PC-3 (cell line): Measurements from ENCODE around the gene OR2J3. TPM values are rescaled to one million over a fixed set of nuclear protein-coding genes. Genes with fewer than 3 reads are reported as not detected.

Experiments used
- ATAC-seq: fragments of 200-7000 bp; cut with Tn5 transposase; 2 replicates; pipeline ENCODE4 v1.9.1; 2020; ENCODE audit warnings: mild to moderate bottlenecking, moderate library complexity
- BruUV-seq: library from RNA; stranded (reverse); fragments of 400-500 nt; replicated peaks from 2 replicates; lab custom pipeline; 2021; lab: Mats Ljungman, UMichigan
- CTCF ChIA-PET: fragments of 300-600 bp; sonication (Branson Sonifier 250); formaldehyde crosslinking; loops from one replicate; lab custom pipeline; 2022; ENCODE audit warnings: antibody characterized with exemption; lab: Charles Lee
- POLR2A ChIA-PET: fragments of 300-600 bp; sonication (Branson Sonifier 250); formaldehyde crosslinking; loops from one replicate; lab custom pipeline; 2022; ENCODE audit warnings: antibody characterized with exemption; ENCODE audit not compliant: unreplicated experiment; lab: Charles Lee
- DNase-seq: peaks from one replicate; pipeline ENCODE4 v3.0.0-alpha.2; 2015
- H2AFZ ChIP-seq: fragments of 300-600 bp; sonication (generic); 2 replicates; pipeline ENCODE4 v1.6.0; 2016; ENCODE audit warnings: antibody characterized with exemption, low read length
- H3F3A ChIP-seq: fragments of 300-600 bp; sonication (generic); one replicate; pipeline ENCODE4 v1.6.0; 2017; ENCODE audit warnings: antibody characterized with exemption, low read length, control low read depth, mild to moderate bottlenecking; ENCODE audit not compliant: unreplicated experiment
- H3K27ac ChIP-seq: fragments of 300-600 bp; sonication (generic); 2 replicates; pipeline ENCODE4 v1.5.1; 2016; ENCODE audit warnings: mild to moderate bottlenecking, low read length
- H3K27me3 ChIP-seq: fragments of 300-600 bp; sonication (generic); 2 replicates; pipeline ENCODE4 v1.6.1; 2016; ENCODE audit warnings: low read length, mixed read lengths
- H3K36me3 ChIP-seq: fragments of 300-600 bp; sonication (generic); 2 replicates; pipeline ENCODE4 v1.6.1; 2016; ENCODE audit warnings: low read depth, mixed run types, low read length, mixed read lengths
- H3K4me1 ChIP-seq: fragments of 300-600 bp; sonication (generic); 2 replicates; pipeline ENCODE4 v1.5.1; 2016; ENCODE audit warnings: low read length; ENCODE audit not compliant: insufficient read depth
- H3K4me2 ChIP-seq: fragments of 300-600 bp; sonication (generic); 2 replicates; pipeline ENCODE4 v1.6.0; 2016; ENCODE audit warnings: low read length
- H3K4me3 ChIP-seq: fragments of 300-600 bp; sonication (generic); 2 replicates; pipeline ENCODE4 v1.5.1; 2016; ENCODE audit warnings: mild to moderate bottlenecking, low read length, mixed read lengths
- H3K79me2 ChIP-seq: fragments of 300-600 bp; sonication (generic); 2 replicates; pipeline ENCODE4 v1.6.1; 2017; ENCODE audit warnings: low read length, mixed read lengths
- H3K9ac ChIP-seq: fragments of 300-600 bp; sonication (generic); 2 replicates; pipeline ENCODE4 v1.6.0; 2016; ENCODE audit warnings: mild to moderate bottlenecking, low read length
- H3K9me2 ChIP-seq: fragments of 300-600 bp; sonication (generic); replicated peaks from 2 replicates; pipeline ENCODE4 v1.6.1; 2016; ENCODE audit warnings: mixed run types, low read length, mixed read lengths
- H3K9me3 ChIP-seq: fragments of 300-600 bp; sonication (generic); 2 replicates; pipeline ENCODE4 v1.6.1; 2016; ENCODE audit warnings: low read length, mixed read lengths
- H4K20me1 ChIP-seq: fragments of 300-600 bp; sonication (generic); 2 replicates; pipeline ENCODE4 v1.6.1; 2016; ENCODE audit warnings: low read length, mixed read lengths
- CTCF ChIP-seq: fragments of 300-600 bp; sonication (generic); conservative IDR thresholded peaks from 2 replicates; pipeline ENCODE4 v1.5.1; 2017; ENCODE audit warnings: antibody characterized with exemption, low read depth, mild to moderate bottlenecking, low read length
- EZH2 ChIP-seq: fragments of 300-600 bp; sonication (generic); IDR thresholded peaks from one replicate; pipeline ENCODE4 v1.6.1; 2017; ENCODE audit warnings: antibody characterized with exemption, mild to moderate bottlenecking, low read length; ENCODE audit not compliant: unreplicated experiment
- EZH2phosphoT487 ChIP-seq: fragments of 300-600 bp; sonication (generic); IDR thresholded peaks from 2 replicates; pipeline ENCODE4 v1.6.1; 2018; ENCODE audit warnings: mild to moderate bottlenecking, antibody characterized with exemption, low read length, borderline replicate concordance
- intact Hi-C: fragments of 100-400 bp; cut with micrococcal nuclease; formaldehyde crosslinking; loops from 2 replicates; pipeline ENCODE4 v1.9.0; 2023
- total RNA-seq: library from RNA; depleted of rRNA; stranded (reverse); fragments of >200 nt; gene quantifications from 2 replicates; pipeline ENCODE4 v1.2.3, GENCODE V29; 2014

The OR2J3 gene
- total RNA-seq, 1 experiment from 2014 or later = not detected

DNA sequence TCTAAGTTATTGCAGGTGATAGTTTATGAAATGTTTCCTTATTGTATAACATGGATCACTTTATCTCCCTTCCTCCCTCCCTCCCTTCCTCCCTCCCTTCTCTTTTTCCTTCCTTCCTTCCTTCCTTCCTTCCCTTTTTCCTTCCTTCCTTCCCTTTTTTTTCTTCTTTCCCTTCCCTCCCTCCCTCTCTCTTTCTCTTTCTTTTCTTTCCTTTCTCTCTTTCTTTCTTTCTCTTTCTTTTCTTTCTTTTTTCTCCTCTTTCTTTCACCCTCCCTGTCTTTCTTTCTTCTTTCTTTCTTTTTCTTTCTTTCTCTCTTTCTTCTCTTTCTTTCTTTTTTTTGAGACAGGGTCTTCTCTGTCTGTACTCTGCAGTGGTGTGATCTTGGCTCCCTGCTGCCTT lies 26.5 kb upstream of the OR2J3 start:
- Histone ChIP-seq H2AFZ (no peak overlapping the region), H3K9ac (no peak overlapping the region), H3K27ac (no peak overlapping the region), H3K9me2 (0 out of 2 replicates have a peak, but pooled peaks cover 5% of the 10 kb centered on the region), H3F3A (no peaks in the 10 kb centered on the region), H4K20me1 (no peaks in the 10 kb centered on the region), H3K36me3 (no peaks in the 10 kb centered on the region), H3K4me3 (no peak overlapping the region), H3K79me2 (no peaks in the 10 kb centered on the region), H3K27me3 (peaks cover 28% of the 10 kb centered on the region), H3K9me3 (no peaks in the 10 kb centered on the region), H3K4me1 (no peaks in the 10 kb centered on the region), H3K4me2 (no peak overlapping the region)
- ChIA-PET CTCF (no interaction called here), POLR2A (no interaction called here)
- intact Hi-C loops = no loop called here
- ATAC-seq = no peak
- TF ChIP-seq CTCF = no peak
- TF ChIP-seq EZH2 = no peak
- no peak for TF ChIP-seq EZH2phosphoT487
- no TSS peak for BruUV-seq
- DNase-seq = no peak

- ATAC-seq = no peak
- intact Hi-C loops = no loop called here
- Histone ChIP-seq H3K9me2 (0 out of 2 replicates have a peak, but pooled peaks cover 5% of the 10 kb centered on the region), H4K20me1 (no peaks in the 10 kb centered on the region), H3K27me3 (peaks cover 33% of the 10 kb centered on the region), H3K36me3 (no peaks in the 10 kb centered on the region), H3K4me1 (no peaks in the 10 kb centered on the region), H3K9me3 (no peaks in the 10 kb centered on the region), H3F3A (no peaks in the 10 kb centered on the region), H3K79me2 (no peaks in the 10 kb centered on the region), H3K9ac (no peak overlapping the region), H3K4me2 (no peak overlapping the region), H2AFZ (no peak overlapping the region), H3K4me3 (no peak overlapping the region), H3K27ac (no peak overlapping the region)
- no peak for TF ChIP-seq EZH2
- TF ChIP-seq CTCF = no peak
- no peak for TF ChIP-seq EZH2phosphoT487
- no TSS peak for BruUV-seq
- POLR2A ChIA-PET = no interaction called here
- CTCF ChIA-PET = no interaction called here
- DNase-seq = no peak
Observed at GRCh38 chr6:29082457-29082856, 25.4 kb upstream of the OR2J3 start.

DNA sequence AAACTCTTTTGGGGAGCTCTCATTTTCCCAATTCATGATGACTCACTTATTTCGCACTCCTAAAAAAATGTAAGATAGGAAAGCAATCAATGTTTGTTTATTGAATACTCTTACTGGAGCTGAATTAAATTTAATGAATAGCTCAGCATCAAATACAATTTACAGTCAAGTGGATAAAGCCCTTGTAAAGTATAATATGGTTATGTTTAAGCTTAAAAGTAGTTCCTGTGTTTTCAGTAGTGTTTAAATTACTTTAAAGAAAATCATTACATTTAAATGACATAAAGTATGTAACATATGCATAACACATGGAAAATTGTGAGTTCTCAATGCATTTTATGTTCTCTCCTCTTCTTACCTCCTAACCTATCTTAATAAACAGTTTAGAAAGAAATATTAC lies 20.6 kb upstream of the OR2J3 start, which contains the start of gene OR2B3:
Gene OR2B3, minus strand, starts transcription at position 101 of the 400 bp plus-strand sequence. Its CDS starts 65 bp downstream, at position 36.
- no peak within 1 kb of the TSS for H2AFZ ChIP-seq
- POLR2A ChIA-PET = no interaction called here
- no peaks in the 10 kb centered on the region for H3K4me1 ChIP-seq
- 0 out of 2 replicates have a peak, but pooled peaks cover 5% of the 10 kb centered on the region for H3K9me2 ChIP-seq
- BruUV-seq = no TSS peak
- no peak within 1 kb of the TSS for H3K27ac ChIP-seq
- no peak within 1 kb of the TSS for H3K4me2 ChIP-seq
- no peaks in the 10 kb centered on the region for H4K20me1 ChIP-seq
- ATAC-seq (no peak), DNase-seq (no peak)
- no peaks in the 10 kb centered on the region for H3F3A ChIP-seq
- intact Hi-C loops = no loop called here
- no peak within 1 kb of the TSS for H3K9ac ChIP-seq
- no peaks in the 10 kb centered on the region for H3K79me2 ChIP-seq
- no peak within 1 kb of the TSS for H3K4me3 ChIP-seq
- no peaks in the 10 kb centered on the region for H3K36me3 ChIP-seq
- H3K27me3 ChIP-seq = peaks cover 33% of the 10 kb centered on the region
- H3K9me3 ChIP-seq = no peaks in the 10 kb centered on the region
- no peak for TF ChIP-seq CTCF
- no peak for TF ChIP-seq EZH2
- TF ChIP-seq EZH2phosphoT487 = no peak
- CTCF ChIA-PET = no interaction called here
